Body of pancreas (tissue), 4 donors: Measurements from ENCODE around the gene ZNF655. TPM values are rescaled to one million over a fixed set of nuclear protein-coding genes. Genes with fewer than 3 reads are reported as not detected.

Experiments
- ATAC-seq: fragments of 150-250 bp; one replicate; pipeline ENCODE4 v1.9.1; 2016
- DNase-seq, 4 donors: peaks; one replicate each; pipeline ENCODE4 v3.0.0-alpha.2; 2019
- H3K27ac ChIP-seq, 4 donors: fragments of 200-600 bp; sonication (generic); 1 replicate in 3 of 4; 2 replicates in 1 of 4; pipeline versions ENCODE4 v1.5.1 to v1.6.1; 2016 to 2019; ENCODE audit warnings: mild to moderate bottlenecking in 1 of 4, mixed read lengths in 1 of 4, moderate library complexity in 1 of 4
- H3K27me3 ChIP-seq, 2 donors: fragments of 200-600 bp; sonication (generic); one replicate each; pipeline ENCODE4 v1.6.0; 2016; ENCODE audit warnings: mild to moderate bottlenecking in 1 of 2
- H3K36me3 ChIP-seq, 2 donors: fragments of 200-600 bp; sonication (generic); replicated peaks in 1 of 2; 2 replicates each; pipeline ENCODE4 v1.5.1; 2016; ENCODE audit warnings: low read depth in 2 of 2; ENCODE audit not compliant: insufficient read depth in 1 of 2
- H3K4me1 ChIP-seq: fragments of 200-600 bp; sonication (generic); one replicate; pipeline ENCODE4 v1.6.0; 2016
- H3K4me3 ChIP-seq, 2 donors: fragments of 200-600 bp; sonication (generic); 1 replicate in 1 of 2; 2 replicates in 1 of 2; pipeline ENCODE4 v1.5.1; 2016 to 2019
- H3K9me3 ChIP-seq, 3 donors: fragments of 200-600 bp; sonication (generic); 1 replicate in 2 of 3; 2 replicates in 1 of 3; pipeline ENCODE4 v1.5.1; 2016
- POLR2A ChIP-seq, 3 donors: fragments of 450-650 bp; IDR thresholded peaks; one replicate each; pipeline ENCODE4 v1.6.1; 2016; ENCODE audit warnings: antibody characterized with exemption in 3 of 3, mild to moderate bottlenecking in 2 of 3
- WGBS, 2 donors: methylation state at CpG; one replicate each; pipeline ENCODE4 v1.1.5; 2017; 5-methylcytosine and 5-hydroxymethylcytosine counted together
- intact Hi-C: fragments of 100-400 bp; cut with DNase I; formaldehyde crosslinking; loops from one replicate; pipeline ENCODE4 v1.15.1; 2023
- total RNA-seq, 2 donors: library from RNA; depleted of rRNA; stranded (reverse); fragments of >200 nt; gene quantifications; one replicate each; pipeline ENCODE4 v1.1.0, GENCODE V29; 2016
- TF ChIP-seq, protein P1 (sequence below), 7 experiments: fragments of 450-650 bp in 4 of 7; fragments of 200-600 bp in 3 of 7; sonication (generic) in 3 of 7; IDR thresholded peaks; one replicate each; pipeline ENCODE4 v1.5.1; 2016 to 2019; ENCODE audit warnings: antibody characterized with exemption in 7 of 7

Gene ZNF655
- total RNA-seq, 2 donors from 2014 or later = 73.5 to 86.4 TPM

DNA sequence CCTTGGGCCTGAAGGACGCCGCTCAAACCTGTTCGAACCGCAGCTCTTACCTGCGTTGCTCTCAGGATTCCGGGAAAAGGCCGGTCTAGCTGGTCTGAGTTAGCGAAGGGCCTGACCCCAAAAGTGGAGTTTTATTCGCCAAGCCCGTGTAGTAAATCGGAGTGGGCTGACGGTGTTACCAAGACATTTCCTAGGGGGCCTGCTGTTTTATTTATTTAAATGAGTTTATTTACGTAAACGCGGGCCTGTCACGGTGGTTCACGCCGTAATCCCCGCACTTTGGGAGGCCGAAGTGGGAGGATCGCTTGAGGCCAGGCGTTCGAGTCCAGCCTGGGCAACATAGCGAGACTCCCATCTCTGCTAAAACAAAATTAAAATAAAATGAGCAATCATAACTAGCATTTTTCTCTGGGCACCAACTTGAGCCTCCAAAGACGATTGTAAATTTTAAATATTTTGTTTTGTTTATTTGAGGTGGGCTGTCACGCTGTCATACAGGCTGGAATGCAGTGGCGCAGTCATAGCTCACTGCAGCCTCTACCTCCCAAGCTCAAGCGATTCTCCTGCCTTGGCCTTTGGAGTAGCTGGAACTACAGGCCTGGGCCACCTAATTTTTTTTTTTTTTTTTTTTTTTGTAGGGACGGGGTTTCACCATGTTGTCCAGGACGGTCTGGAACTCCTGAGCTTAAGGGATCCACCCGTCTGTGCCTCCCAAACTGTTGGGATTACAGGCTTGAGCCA is 903 bp downstream of the ZNF655 start:
- H3K27ac ChIP-seq = peak overlapping the region; percentile 93 to 98 (median 98)
- intact Hi-C loops = no loop called here
- peaks cover 0 to 24% of the 10 kb centered on the region in 2 donors for H3K36me3 ChIP-seq
- DNase-seq = no peak
- no peaks in the 10 kb centered on the region for H3K27me3 ChIP-seq
- WGBS, 2 donors = 14 to 20% methylated on average over 25 to 29 of the region's 31 CpGs
- TF ChIP-seq POLR2A (IDR thresholded peaks at IDR 0.05) = no peak
- TF ChIP-seq, protein P1, sequence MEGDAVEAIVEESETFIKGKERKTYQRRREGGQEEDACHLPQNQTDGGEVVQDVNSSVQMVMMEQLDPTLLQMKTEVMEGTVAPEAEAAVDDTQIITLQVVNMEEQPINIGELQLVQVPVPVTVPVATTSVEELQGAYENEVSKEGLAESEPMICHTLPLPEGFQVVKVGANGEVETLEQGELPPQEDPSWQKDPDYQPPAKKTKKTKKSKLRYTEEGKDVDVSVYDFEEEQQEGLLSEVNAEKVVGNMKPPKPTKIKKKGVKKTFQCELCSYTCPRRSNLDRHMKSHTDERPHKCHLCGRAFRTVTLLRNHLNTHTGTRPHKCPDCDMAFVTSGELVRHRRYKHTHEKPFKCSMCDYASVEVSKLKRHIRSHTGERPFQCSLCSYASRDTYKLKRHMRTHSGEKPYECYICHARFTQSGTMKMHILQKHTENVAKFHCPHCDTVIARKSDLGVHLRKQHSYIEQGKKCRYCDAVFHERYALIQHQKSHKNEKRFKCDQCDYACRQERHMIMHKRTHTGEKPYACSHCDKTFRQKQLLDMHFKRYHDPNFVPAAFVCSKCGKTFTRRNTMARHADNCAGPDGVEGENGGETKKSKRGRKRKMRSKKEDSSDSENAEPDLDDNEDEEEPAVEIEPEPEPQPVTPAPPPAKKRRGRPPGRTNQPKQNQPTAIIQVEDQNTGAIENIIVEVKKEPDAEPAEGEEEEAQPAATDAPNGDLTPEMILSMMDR (IDR thresholded peaks at IDR 0.05) = no peak
- ATAC-seq = no peak
- H3K4me1 ChIP-seq = peaks cover 26% of the 10 kb centered on the region
- H3K4me3 ChIP-seq = peak overlapping the region; percentile 86
- H3K9me3 ChIP-seq = no peaks in the 10 kb centered on the region

DNA sequence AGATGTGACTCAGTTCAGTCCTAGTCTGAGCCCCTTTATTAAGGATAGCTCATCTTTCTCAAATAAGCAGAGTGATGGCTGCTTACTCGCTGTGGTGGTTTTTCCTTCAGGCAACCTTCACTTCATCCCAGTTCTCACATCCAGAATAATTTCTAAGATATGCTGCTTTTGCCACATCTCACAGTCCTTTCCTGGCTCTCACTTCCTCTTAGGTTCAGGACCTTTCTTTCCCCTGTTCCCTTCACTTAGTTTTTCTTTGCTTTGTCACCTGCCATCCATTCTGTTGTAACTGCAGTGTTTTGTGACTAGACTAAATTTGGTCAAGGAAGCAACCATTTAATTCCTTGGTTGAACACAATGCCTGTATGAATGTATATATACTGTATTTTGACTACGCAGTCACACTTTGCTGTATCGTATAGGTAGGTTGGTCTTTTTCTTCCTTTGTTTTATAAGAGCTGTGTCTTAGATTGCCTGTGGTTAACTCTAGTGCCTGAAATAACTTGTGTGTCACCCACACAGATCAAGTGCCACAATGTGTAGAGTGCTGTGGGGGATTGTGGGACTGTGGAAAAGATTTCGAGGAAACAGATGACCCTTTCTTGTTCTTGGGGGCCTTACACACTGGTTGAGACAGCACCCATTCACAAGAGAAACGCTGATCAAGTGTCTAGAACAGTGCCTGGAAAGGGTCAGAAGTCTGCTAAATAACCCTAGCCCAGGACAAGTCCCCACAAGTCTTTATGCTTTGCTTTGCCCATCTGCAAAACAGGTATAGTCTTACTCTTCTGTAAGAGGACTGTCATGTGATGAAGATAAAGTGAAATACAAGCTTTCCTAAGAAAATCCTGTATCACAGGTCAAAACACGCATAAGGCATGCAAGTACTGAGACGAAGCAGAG is 2.6 kb downstream of the ZNF655 start:
- Histone ChIP-seq H3K9me3 (no peaks in the 10 kb centered on the region), H3K27ac (no peak overlapping the region), H3K4me1 (peaks cover 26% of the 10 kb centered on the region), H3K27me3 (no peaks in the 10 kb centered on the region), H3K4me3 (no peak overlapping the region), H3K36me3 (peaks cover 0 to 28% of the 10 kb centered on the region in 2 donors)
- intact Hi-C loops = no loop called here
- WGBS, 2 donors = 89 to 92% methylated on average over 7 of the region's 7 CpGs
- no peak for DNase-seq
- TF ChIP-seq, protein P1 (IDR thresholded peaks at IDR 0.05) = no peak
- TF ChIP-seq POLR2A (IDR thresholded peaks at IDR 0.05) = no peak
- ATAC-seq = no peak

DNA sequence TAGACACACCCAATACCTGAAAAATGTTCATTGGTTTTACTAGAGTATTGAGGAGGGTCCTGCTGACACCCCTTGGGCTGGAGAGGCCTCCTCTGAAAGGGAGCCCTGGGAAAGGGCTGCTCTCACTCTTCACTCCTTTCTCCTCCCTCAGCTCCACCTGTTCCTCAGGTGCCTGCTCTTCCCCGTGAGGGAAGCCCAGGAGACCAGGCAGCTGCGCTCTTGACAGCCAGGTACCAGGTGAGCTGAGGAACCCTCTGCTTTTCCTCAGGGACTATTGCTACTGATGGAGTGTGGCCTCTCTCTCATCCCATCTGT is 3.3 kb downstream of the ZNF655 start:
- Histone ChIP-seq H3K27ac (no peak overlapping the region), H3K4me3 (no peak overlapping the region), H3K27me3 (no peaks in the 10 kb centered on the region), H3K36me3 (peaks cover 0 to 28% of the 10 kb centered on the region in 2 donors), H3K9me3 (no peaks in the 10 kb centered on the region), H3K4me1 (peaks cover 24% of the 10 kb centered on the region)
- intact Hi-C loops = no loop called here
- DNase-seq (no peak), ATAC-seq (no peak)
- TF ChIP-seq, protein P1 (IDR thresholded peaks at IDR 0.05) = no peak
- TF ChIP-seq POLR2A (IDR thresholded peaks at IDR 0.05) = no peak
- 85 to 91% methylated on average over 2 of the region's 2 CpGs for WGBS, 2 donors

DNA sequence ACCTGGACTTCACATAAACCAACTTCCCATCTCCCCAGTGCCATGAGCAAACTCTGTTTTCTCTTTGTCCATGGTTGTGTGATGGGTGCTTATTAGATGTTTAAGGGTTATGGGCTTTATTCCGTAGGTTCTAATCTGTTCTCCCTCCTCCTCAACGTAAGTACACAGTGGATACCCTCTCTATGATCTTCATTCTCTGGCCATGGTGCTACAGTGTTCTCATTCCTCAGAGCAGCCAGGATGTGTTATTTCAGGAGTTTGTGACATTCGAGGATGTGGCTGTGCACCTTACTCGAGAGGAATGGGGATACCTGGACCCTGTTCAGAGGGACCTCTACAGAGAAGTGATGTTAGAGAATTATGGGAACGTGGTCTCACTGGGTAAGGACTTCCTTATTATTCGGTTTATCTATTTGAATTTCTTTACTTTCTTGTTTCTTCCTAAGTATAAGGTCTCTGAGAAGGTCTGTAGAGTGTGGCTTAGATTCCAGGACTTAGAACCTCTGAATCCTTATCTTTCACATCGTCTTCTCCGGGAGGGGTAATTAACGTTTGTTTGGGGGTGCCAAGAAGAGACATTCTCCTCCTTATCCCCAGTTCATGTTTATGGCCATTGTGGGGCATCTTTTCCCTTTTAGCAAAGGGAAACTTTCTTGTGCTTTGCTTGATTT is 3.8 kb downstream of the ZNF655 start:
- peaks cover 18% of the 10 kb centered on the region for H3K4me1 ChIP-seq
- H3K9me3 ChIP-seq = no peaks in the 10 kb centered on the region
- no peaks in the 10 kb centered on the region for H3K27me3 ChIP-seq
- peaks cover 0 to 28% of the 10 kb centered on the region in 2 donors for H3K36me3 ChIP-seq
- intact Hi-C loops = no loop called here
- DNase-seq = no peak
- WGBS, 2 donors = 74 to 79% methylated on average over 9 of the region's 9 CpGs
- no peak for ATAC-seq
- TF ChIP-seq POLR2A (IDR thresholded peaks at IDR 0.05) = no peak
- TF ChIP-seq, protein P1 (IDR thresholded peaks at IDR 0.05) = no peak
- no peak overlapping the region for H3K4me3 ChIP-seq
- H3K27ac ChIP-seq = peak overlapping the region in 1 of 4 donors; percentile 24
